ENCODE data around the gene SLC11A2.

DNA sequence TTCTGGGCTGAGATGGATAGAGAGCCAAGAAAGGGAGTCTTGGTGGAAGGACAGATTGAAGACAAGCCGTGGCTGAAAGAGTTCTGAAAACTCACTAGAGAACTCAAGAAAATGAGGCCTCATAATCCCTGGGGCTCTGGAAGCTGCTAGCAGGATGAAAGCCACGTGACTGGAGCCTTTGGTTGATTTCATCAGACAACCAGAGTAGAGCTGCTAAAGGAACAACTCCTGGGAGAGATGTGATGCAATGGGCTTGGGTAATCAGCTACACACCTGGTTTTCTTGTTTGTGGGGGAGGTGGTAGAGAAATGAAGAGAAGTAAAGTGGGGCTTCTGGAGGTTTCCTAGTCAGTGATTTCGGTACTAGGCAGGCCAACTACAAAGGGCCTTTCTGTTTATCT, 43.8 kb upstream of the SLC11A2 start:
- TF ChIP-seq ZNF140 (CRISPR knock-in tag; IDR thresholded peaks at IDR 0.05) (no peak), YY1 (IDR thresholded peaks at IDR 0.05; ENCODE audit: borderline replicate concordance in 1 of 3, control insufficient read depth in 1 of 3, extremely low read depth in 1 of 3, insufficient read depth in 3 of 3, insufficient read length in 1 of 3, insufficient replicate concordance in 2 of 3, low read depth in 1 of 3, low read length in 2 of 3) (no peak), POLR2A (conservative IDR thresholded peaks at IDR 0.05) (no peak), SP1 (CRISPR knock-in tag; IDR thresholded peaks at IDR 0.05) (no peak), SMC3 (conservative IDR thresholded peaks at IDR 0.05; ENCODE audit: insufficient read depth, low read depth, low read length) (no peak)
